Gastroesophageal sphincter (tissue), 3 donors: ENCODE measurements around the gene KDM6B.

Experiments used
- EP300 ChIP-seq: sonication (generic); formaldehyde crosslinking; IDR thresholded peaks from one replicate; pipeline ENCODE4 v1.6.1; 2017; ENCODE audit warnings: antibody characterized with exemption, mild to moderate bottlenecking
- POLR2A ChIP-seq, 2 donors: fragments of 450-650 bp; IDR thresholded peaks; one replicate each; pipeline ENCODE4 v1.6.1; 2017; ENCODE audit warnings: antibody characterized with exemption in 2 of 2, mild to moderate bottlenecking in 2 of 2, moderate library complexity in 1 of 2
- TF ChIP-seq, protein P1 (sequence below), 4 experiments: fragments of 200-600 bp in 2 of 4; fragments of 450-650 bp in 2 of 4; sonication (generic) in 1 of 4; IDR thresholded peaks; one replicate each; pipeline ENCODE4 v1.5.1; 2017 to 2019; ENCODE audit warnings: antibody characterized with exemption in 4 of 4, mild to moderate bottlenecking in 2 of 4, moderate library complexity in 2 of 4

DNA sequence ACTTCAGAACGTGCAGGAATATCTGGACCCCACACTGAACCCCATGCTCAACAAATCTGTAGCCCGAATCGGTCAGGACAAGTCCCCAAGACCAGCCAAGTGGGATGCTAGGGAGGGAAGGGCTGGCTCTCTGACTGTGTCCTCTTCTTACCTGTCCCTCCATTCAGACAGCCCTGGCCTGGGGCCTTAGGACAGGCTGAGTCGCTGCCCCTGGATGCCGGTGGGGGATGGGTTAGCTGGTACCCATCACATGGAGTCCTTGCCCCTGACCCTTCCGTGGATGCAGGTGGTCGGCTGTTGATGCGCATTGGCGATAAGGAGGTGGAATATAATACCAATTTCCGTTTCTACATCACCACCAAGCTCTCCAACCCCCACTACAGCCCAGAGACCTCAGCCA is 16.0 kb upstream of the KDM6B start:
- TF ChIP-seq, protein P1, sequence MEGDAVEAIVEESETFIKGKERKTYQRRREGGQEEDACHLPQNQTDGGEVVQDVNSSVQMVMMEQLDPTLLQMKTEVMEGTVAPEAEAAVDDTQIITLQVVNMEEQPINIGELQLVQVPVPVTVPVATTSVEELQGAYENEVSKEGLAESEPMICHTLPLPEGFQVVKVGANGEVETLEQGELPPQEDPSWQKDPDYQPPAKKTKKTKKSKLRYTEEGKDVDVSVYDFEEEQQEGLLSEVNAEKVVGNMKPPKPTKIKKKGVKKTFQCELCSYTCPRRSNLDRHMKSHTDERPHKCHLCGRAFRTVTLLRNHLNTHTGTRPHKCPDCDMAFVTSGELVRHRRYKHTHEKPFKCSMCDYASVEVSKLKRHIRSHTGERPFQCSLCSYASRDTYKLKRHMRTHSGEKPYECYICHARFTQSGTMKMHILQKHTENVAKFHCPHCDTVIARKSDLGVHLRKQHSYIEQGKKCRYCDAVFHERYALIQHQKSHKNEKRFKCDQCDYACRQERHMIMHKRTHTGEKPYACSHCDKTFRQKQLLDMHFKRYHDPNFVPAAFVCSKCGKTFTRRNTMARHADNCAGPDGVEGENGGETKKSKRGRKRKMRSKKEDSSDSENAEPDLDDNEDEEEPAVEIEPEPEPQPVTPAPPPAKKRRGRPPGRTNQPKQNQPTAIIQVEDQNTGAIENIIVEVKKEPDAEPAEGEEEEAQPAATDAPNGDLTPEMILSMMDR (IDR thresholded peaks at IDR 0.05), result no peak
- TF ChIP-seq POLR2A (IDR thresholded peaks at IDR 0.05) (no peak), EP300 (no peak)
